ENCODE results near the gene IL12RB2. TPM values are rescaled to one million over a fixed set of nuclear protein-coding genes. Genes with fewer than 3 reads are reported as not detected.
A peak's percentile ranks its signal among the peaks of the same experiment; 100 is the strongest.
"Not testable (repeated sequence)": the region's sequence is repeated elsewhere in the genome, so short reads cannot be mapped to it uniquely, and the experiment has no call there.

The IL12RB2 gene
- polyA plus RNA-seq, 5 donors = 0.73 to 1.2 (median 0.90) TPM

- no peak for DNase-seq
Measured at GRCh38 chr1:67394548-67394947, 86.9 kb downstream of the IL12RB2 start.

GRCh38 chr1:67399199-67399993 lies 91.7 kb downstream of the IL12RB2 start:
- DNase-seq = no peak

GRCh38 chr1:67400029-67400786 lies 92.5 kb downstream of the IL12RB2 start:
- not testable (repeated sequence) for DNase-seq

GRCh38 chr1:67401443-67401842 lies 93.8 kb downstream of the IL12RB2 start:
- DNase-seq = no peak

DNA sequence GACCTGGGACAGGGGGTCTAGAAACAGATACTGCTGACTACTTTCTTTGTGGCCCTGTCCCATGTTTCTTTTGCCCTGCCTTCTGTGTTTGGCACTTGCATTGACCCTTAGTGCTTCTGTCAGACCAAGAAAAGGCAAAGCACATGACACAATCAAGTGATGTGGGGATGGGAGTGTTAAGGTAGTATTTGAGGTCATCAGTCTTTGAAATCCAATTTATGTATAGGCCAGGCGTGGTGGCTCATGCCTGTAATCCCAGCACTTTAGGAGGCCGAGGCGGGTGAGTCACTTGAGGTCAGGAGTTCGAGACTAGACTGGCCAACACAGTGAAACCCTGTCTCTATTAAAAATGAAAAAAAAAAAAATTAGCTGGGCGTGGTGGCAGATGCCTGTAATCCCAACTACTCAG lies 96.5 kb downstream of the IL12RB2 start:
- DNase-seq = no peak

DNA sequence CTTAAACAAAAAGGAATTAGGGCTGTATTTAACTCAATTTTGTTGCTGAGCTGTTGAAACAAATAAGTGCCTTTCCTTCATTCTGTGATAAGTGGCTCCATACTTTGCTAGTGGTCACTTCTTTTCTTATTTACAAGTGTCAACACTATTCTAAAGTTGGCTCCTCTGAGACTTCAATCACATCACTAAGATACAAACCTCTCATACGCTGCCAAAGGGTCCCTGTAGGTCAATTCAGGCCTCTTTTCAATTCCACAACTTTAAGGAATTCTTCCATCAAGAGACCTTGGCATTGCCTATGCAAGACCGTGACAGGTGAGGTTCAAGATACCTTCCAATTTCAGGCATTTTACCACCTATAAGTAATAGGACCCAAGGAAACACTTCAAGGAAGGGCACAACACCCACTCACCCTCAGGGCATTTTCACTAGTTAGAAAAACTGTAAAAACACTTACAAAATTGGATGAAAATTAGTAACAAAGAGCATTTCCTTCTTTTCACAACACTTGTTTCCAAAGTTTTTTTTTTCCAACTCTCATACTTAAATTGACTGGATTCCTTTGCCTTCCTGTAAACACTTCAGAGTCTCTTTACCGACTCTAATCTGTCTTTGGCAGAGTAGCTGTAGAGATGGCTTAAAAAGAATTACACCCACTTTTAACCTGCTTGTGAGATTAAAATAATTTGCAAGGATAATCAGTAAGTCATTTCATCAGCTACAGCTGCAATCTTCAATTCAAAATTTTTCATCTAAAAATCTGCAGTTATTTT lies 98.0 kb downstream of the IL12RB2 start:
- no peak for DNase-seq

- no peak for DNase-seq
Measured at GRCh38 chr1:67407498-67407897, 99.8 kb downstream of the IL12RB2 start.

- DNase-seq = no peak
Measured at GRCh38 chr1:67408148-67408547, 100.5 kb downstream of the IL12RB2 start.

DNA sequence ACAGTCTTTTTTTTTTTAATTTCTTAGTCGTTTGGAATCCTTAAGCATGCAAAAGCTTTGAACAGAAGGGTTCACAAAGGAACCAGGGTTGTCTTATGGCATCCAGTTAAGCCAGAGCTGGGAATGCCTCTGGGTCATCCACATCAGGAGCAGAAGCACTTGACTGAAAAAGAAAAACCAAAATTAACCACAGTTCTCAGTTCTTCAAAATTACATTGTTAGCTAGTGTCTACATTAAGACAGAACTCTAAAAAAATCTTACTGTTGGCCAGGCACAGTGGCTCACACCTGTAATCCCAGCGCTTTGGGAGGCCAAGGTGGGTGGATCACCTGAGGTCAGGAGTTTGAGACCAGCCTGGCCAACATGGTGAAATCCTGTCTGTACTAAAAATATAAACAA lies 105.4 kb downstream of the IL12RB2 start:
- DNase-seq = not testable (repeated sequence)

- no peak for DNase-seq
Measured at GRCh38 chr1:67414574-67414973, 106.9 kb downstream of the IL12RB2 start.

DNA sequence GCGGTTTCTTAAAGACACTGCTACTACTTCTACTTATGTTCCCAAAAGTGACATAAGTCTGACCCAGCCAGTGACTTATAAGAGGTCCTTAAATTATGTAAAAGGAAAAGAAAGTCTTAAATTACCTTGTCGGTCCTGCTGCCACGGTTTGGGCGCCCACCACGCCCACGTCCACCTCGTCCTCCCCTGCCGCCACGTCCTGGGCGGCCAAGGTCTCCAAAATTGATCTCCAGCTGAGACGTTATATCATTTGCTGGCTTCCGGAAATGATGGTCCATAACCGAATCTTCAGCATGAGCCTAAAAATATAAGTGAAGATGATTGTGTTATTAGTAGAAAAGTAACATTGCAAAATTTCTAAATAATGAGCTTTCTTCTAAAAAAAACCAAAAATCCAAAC lies 107.4 kb downstream of the IL12RB2 start:
- DNase-seq = no peak

- not testable (repeated sequence) for DNase-seq
Measured at GRCh38 chr1:67417733-67418132, 110.1 kb downstream of the IL12RB2 start.

DNA sequence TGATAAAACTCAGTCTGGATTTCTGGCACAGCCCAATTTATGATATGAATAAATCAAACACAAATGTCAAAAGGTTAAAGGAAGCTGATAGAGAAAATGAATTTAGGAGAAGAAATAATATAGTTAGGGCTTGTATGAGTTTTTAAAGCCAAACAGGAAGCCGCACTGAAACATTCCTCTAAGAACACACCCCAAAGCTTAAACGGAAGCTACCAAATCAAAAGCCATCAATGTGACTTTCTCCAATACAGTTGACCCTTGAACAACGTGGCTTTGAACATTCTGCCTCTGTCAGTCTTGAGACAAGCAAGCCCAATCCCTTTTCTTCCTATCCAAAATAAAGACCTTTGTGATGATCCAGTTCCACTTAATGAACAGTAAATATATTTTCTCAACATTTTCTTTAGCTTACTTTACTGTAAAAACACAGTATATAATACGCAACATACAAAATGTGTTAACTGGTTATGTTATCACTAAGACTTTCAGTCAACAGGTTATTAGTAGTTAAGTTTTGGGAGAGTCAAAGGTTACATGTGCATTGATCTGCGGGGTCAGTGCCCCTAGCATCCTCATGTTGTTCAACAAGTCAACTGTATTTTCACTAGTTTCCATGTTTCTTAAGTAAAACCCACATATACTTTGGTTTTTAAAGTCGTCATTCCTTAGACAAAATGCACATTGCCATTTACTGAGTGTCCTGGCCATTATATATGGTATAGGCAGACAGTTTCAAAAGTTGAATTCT lies 111.3 kb downstream of the IL12RB2 start:
- no peak for DNase-seq

- no peak for DNase-seq
Measured at GRCh38 chr1:67420835-67421492, 113.3 kb downstream of the IL12RB2 start.

- no peak for DNase-seq
Measured at GRCh38 chr1:67427465-67427864, 119.8 kb downstream of the IL12RB2 start.

- no peak for DNase-seq
Measured at GRCh38 chr1:67427947-67428346, 120.3 kb downstream of the IL12RB2 start.

DNA sequence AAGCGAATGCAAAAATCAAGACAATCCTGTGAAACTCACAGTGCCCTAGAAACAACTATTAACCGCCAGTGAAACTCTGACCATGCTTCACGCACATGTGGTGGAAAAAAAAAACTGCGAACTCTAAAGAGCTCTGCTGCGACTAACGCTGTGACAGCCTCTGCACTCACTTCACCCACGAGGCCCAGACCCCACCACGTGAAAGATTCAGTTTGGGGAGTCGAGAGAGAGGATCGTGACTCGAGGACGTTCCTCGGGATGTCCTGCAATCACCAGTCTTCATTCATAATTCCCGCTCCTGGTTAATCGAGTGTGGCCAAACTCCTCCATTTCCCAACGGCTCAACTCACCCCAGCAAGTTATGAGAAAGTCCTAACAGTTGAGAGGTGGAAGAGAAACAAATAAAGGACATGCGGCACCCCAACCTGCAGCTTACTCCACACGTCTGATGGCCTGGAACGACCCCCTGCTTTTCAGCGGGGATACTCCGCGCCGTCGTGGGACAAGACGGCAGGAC lies 121.4 kb downstream of the IL12RB2 start:
- no peak for DNase-seq

GRCh38 chr1:67429528-67430357 lies 122.1 kb downstream of the IL12RB2 start:
- no peak for DNase-seq

DNA sequence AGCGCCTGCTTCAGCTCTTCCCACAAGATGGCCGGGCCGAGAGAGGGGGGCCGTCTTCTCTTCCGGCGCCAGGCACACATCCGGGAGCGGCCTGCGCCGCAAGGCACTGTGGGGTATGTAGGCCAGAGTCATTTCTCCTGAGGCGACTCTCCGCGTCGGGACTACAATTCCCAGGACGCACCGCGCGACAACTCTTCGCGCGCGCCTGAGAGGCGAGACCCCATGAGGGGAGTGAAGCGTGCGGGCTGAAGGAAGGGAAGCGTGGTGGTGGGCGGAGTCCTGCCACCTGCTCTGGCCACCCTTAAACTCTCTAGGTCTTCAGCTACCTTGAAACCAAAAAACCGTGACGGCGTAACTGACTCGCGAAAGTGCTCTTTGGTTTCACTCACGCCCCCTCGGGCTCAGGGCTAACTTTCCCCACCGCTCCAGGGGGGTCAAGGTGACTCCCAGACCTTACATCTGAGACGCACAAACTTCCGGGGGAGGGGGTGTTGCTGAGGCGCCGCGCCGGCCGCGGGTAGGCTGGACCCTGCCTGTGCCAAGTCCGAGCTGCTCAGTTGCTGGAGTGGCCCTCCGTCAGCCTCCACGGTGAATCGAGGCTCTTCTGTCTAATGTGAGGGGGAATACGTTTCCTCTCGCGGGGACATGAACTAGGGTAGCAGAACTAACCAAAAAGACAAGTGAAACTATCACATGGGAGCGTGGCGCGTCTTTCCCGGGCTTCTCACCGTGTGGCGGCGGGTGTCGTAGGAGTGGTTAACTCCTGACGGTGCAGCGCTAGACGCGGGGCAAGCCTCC lies 122.9 kb downstream of the IL12RB2 start, which contains the start of gene SERBP1:
TSS of gene SERBP1 (minus strand) at position 45 of the 798 bp plus-strand sequence. CDS start 102 bp downstream, outside the sequence.
- DNase-seq = peak; percentile 96
